HG03520 (cell line): ENCODE results near the gene S100A14.
"Not testable (repeated sequence)": the region's sequence is repeated elsewhere in the genome, so short reads cannot be mapped to it uniquely, and the experiment has no call there.

ENCODE experiments used
- ATAC-seq: cut with Tn5 transposase; IDR thresholded peaks from one replicate; pipeline ENCODE4 v1.9.1; 2021; ENCODE audit warnings: mild to moderate bottlenecking, moderate library complexity; ENCODE audit not compliant: unreplicated experiment

S100A14 gene

GRCh38 chr1:153588482-153588881, 27.6 kb downstream of the S100A14 start:
- ATAC-seq = no peak

- not testable (repeated sequence) for ATAC-seq
Observed at GRCh38 chr1:153588033-153588432, 28.1 kb downstream of the S100A14 start.

GRCh38 chr1:153587314-153587713, 28.8 kb downstream of the S100A14 start:
- no peak for ATAC-seq

- no peak for ATAC-seq
Observed at GRCh38 chr1:153586347-153586746, 29.8 kb downstream of the S100A14 start.

- ATAC-seq = no peak
Observed at GRCh38 chr1:153585006-153585405, 31.1 kb downstream of the S100A14 start.

GRCh38 chr1:153583976-153584375, 32.1 kb downstream of the S100A14 start:
- no peak for ATAC-seq

- not testable (repeated sequence) for ATAC-seq
Observed at GRCh38 chr1:153583514-153583913, 32.6 kb downstream of the S100A14 start.

GRCh38 chr1:153582836-153583235, 33.3 kb downstream of the S100A14 start:
- not testable (repeated sequence) for ATAC-seq

GRCh38 chr1:153578936-153579335, 37.2 kb downstream of the S100A14 start:
- no peak for ATAC-seq

GRCh38 chr1:153578490-153578889, 37.6 kb downstream of the S100A14 start:
- ATAC-seq = no peak

- no peak for ATAC-seq
Observed at GRCh38 chr1:153577624-153578051, 38.5 kb downstream of the S100A14 start.

GRCh38 chr1:153577138-153577537, 39.0 kb downstream of the S100A14 start:
- ATAC-seq = no peak

- not testable (repeated sequence) for ATAC-seq
Observed at GRCh38 chr1:153575497-153575896, 40.6 kb downstream of the S100A14 start.

GRCh38 chr1:153575081-153575491, 41.0 kb downstream of the S100A14 start:
- ATAC-seq = not testable (repeated sequence)

GRCh38 chr1:153573351-153573750, 42.8 kb downstream of the S100A14 start:
- no peak for ATAC-seq

- ATAC-seq = no peak
Observed at GRCh38 chr1:153572569-153573015, 43.5 kb downstream of the S100A14 start.

- no peak for ATAC-seq
Observed at GRCh38 chr1:153571706-153572105, 44.4 kb downstream of the S100A14 start.

GRCh38 chr1:153570874-153571273, 45.3 kb downstream of the S100A14 start:
- no peak for ATAC-seq

GRCh38 chr1:153569465-153569864, 46.7 kb downstream of the S100A14 start:
- no peak for ATAC-seq

- ATAC-seq = no peak
Observed at GRCh38 chr1:153568367-153569099, 47.6 kb downstream of the S100A14 start.

GRCh38 chr1:153567621-153568366, 48.3 kb downstream of the S100A14 start:
- no peak for ATAC-seq
